Measurements from ENCODE around the gene FAM13A.

Gene FAM13A

DNA sequence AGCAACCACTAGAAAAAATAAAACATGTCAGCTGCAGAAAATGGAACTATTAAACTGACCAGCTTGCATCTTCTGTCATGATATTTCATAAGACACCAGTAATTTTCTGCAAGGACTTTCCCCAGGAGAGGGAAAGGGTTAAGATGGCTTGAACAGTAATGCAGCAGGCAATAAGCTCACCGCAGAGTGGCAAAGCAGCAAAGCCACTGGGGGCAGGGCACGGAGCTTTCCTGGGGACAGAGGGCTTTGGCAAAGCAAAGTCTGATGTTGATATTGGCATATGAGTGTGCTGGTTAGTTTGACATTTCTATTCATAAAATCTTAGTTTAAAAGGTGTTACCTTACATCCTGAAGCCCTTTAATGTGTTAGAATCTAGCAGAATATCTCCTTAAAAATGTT, 304.2 kb downstream of the FAM13A start:
- DNase-seq (ENCODE audit: low read depth in 2 of 2, low spot score in 1 of 2): no peak

DNA sequence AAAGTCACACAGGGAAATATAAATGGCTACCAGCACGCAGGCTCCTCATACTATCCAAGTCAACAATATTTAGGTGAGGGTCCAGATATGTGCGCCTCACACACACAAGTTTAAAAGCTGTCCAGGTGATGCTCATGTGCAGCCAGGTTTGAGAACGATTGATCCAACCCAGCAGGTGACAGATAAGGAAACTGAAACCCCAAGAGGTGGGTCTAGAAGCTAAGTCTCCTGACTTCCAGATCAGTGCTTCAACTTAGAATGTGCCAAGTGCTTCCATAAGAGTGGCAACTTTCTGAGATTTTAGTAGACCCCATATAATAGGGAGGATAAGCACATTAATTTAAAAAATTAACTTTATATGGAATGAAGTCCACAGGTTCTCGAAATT, 304.9 kb downstream of the FAM13A start:
- no peak for DNase-seq (ENCODE audit: low read depth in 2 of 2, low spot score in 1 of 2)

- DNase-seq (ENCODE audit: low read depth in 2 of 2, low spot score in 1 of 2): no peak
These were observed 305.5 kb downstream of the FAM13A start for GRCh38 chr4:88751258-88752075.

DNA sequence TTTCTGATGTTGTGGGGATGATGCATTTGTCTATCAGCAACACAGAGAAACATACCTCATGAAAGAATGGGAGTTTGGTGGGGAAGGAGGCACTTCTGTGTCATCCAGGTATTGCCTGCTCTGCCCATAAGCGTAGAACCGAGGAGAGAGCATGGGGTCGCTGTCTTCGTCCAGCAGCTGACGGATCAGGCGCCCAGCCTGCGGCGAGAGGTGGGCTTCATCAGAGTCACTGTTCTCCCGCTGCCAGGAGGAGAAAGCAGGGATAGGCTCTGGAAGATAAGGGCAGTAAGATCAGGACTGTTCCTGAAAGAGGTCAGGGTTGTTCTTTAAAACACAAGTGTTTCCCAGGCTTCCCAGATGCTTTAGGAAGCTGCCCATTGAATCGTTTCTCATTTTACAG, 306.6 kb downstream of the FAM13A start:
- DNase-seq (ENCODE audit: low read depth in 2 of 2, low spot score in 1 of 2): no peak

DNA sequence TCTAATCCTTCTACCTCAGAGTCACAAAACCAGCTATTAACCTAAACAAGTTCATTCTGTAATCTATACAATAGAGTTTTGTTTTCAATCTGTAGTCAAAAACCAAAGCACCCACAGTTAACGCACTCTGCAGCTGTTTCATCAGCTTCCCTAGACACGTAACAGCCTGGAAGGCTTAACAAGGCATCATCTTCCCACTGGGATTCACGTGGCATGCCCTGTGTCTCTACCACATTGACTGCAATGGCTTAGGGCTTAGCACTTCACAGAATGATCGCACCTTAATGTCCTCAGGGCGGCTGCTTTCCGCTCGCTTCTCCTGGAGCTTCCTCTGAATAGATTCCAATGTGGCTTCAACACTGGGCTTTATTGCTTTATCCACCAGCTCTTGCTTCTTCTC, 309.6 kb downstream of the FAM13A start:
- no peak for DNase-seq (ENCODE audit: low read depth in 2 of 2, low spot score in 1 of 2)

- DNase-seq (ENCODE audit: low read depth in 2 of 2, low spot score in 1 of 2): no peak
These were observed 310.8 kb downstream of the FAM13A start for GRCh38 chr4:88746206-88746605.

GRCh38 chr4:88745581-88746163, 311.3 kb downstream of the FAM13A start:
- no peak for DNase-seq (ENCODE audit: low read depth in 2 of 2, low spot score in 1 of 2)

DNA sequence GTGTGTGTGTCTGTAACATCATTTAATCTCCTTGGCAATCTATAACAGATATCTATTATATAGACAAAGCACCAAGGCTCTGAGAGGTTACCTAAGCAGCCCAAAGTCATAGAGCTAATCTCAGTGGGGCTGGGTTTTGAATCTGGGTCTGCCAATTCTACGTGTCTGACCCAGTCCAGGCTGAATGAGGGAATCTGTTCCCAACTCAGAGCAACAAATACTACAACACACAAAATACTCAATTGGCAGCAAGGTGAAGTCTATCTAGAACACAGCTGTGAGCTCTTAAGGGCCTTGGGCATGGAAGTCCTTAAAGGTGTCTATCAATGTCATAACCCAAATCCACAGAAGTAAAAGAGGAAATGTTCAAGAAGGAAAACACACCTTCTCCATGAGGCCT, 311.8 kb downstream of the FAM13A start:
- no peak for DNase-seq (ENCODE audit: low read depth in 2 of 2, low spot score in 1 of 2)

DNA sequence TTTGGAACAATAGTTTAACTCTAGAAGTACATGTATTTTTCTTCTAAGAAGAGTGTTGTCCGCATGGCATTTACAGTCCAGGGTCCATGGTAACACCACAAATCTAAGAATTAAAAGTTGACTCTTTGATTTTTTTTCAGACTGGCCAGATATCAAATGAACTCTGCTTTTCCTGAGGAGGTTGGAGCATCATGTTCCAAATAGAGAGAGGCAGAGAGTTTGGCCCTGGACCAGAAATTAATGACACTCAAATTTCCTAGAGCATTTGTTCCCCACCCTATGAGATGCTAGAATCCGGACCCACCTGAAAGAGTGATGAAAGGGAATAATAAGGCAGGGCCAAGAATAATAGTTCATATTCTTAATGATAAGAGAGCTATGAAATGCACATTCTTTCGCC, 312.4 kb downstream of the FAM13A start:
- DNase-seq (ENCODE audit: low read depth in 2 of 2, low spot score in 1 of 2): no peak

- DNase-seq (ENCODE audit: low read depth in 2 of 2, low spot score in 1 of 2): no peak
These were observed 313.3 kb downstream of the FAM13A start for GRCh38 chr4:88743696-88744095.

- no peak for DNase-seq (ENCODE audit: low read depth in 2 of 2, low spot score in 1 of 2)
These were observed 314.4 kb downstream of the FAM13A start for GRCh38 chr4:88742561-88742960.

DNA sequence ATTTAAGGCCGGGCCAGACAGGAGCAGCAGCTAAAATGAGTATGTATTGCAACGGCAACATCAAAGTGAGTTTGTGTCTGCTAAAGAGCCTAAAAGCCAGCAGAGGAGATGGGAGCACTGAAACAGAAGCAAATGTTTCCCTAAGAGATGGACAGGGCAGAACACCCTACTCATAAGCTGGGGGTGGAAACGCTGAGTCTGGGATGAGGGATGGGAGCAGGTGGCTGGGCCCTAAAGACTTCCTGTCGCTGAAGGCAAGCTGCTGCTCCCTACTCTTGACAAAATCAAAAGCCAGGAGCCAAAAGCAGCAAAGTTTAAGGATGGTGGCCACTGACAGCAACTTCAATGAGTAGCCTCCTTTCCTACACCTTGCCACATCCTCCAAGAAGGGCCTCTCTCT, 318.8 kb downstream of the FAM13A start:
- no peak for DNase-seq (ENCODE audit: low read depth in 2 of 2, low spot score in 1 of 2)

- DNase-seq (ENCODE audit: low read depth in 2 of 2, low spot score in 1 of 2): no peak
These were observed 319.6 kb downstream of the FAM13A start for GRCh38 chr4:88737307-88737941.

DNA sequence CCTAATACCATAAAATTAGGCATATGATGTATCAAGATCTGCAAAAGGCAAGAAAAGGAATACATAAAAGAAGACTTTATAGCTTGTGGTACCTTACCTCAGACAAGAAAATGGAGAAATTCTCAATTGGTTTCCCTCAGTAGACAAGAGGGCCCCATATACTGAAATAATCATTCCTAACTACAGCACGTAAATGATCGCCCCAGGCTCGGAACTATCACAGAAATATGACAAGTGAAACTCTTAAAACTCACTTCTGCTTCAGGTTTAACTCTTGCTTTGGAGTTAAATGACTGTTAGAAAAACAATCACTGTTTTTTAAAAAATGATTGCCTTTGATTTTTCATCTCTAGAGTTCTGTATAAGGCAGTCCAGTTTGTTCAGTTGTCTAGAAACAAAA, 320.7 kb downstream of the FAM13A start:
- DNase-seq (ENCODE audit: low read depth in 2 of 2, low spot score in 1 of 2): no peak

- DNase-seq (ENCODE audit: low read depth in 2 of 2, low spot score in 1 of 2): no peak
These were observed 321.4 kb downstream of the FAM13A start for GRCh38 chr4:88735564-88735963.

DNA sequence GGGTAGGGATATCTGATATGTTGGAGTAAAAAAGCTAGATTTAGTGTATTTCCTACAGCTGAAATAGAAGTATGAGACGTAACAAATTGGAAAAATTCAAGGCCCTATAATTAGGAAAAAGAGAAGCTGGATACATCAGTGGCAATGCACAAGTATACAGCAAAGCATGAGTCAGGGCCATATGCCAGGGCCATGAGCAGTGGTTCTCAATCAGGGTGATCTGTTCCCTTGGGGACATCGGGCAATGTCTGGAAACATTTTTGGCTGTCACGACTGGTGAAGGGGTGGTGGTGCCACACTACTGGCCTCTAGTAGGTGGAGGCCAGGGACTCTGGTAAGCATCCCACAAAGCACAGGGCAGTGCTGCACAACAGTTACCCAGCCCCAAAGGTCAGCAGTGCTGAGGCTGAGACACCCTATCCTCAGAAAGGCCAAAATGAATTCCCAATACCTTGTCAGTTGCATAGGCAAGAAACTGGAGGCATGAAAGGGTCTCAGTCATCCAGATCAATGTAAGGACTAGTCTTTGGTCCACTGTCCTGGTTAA, 322.5 kb downstream of the FAM13A start:
- DNase-seq (ENCODE audit: low read depth in 2 of 2, low spot score in 1 of 2): no peak

GRCh38 chr4:88732714-88733368, 324.1 kb downstream of the FAM13A start:
- DNase-seq (ENCODE audit: low read depth in 2 of 2, low spot score in 1 of 2): no peak

- no peak for DNase-seq (ENCODE audit: low read depth in 2 of 2, low spot score in 1 of 2)
These were observed 325.6 kb downstream of the FAM13A start for GRCh38 chr4:88731381-88731780.

GRCh38 chr4:88730811-88731210, 326.2 kb downstream of the FAM13A start:
- no peak for DNase-seq (ENCODE audit: low read depth in 2 of 2, low spot score in 1 of 2)

- no peak for DNase-seq (ENCODE audit: low read depth in 2 of 2, low spot score in 1 of 2)
These were observed 327.7 kb downstream of the FAM13A start for GRCh38 chr4:88729146-88729760.

GRCh38 chr4:88728146-88728545, 328.8 kb downstream of the FAM13A start:
- DNase-seq (ENCODE audit: low read depth in 2 of 2, low spot score in 1 of 2): no peak
